HepG2 (cell line): ENCODE data around the gene OPTN. TPM values are rescaled to one million over a fixed set of nuclear protein-coding genes. Genes with fewer than 3 reads are reported as not detected.

Source experiments
- ATAC-seq: fragments of 200-7000 bp; cut with Tn5 transposase; 3 replicates; pipeline ENCODE4 v1.9.1; 2020; ENCODE audit warnings: mild to moderate bottlenecking, moderate library complexity
- BruUV-seq: library from RNA; stranded (reverse); fragments of 400-500 nt; replicated peaks from 2 replicates; lab custom pipeline; 2021; lab: Mats Ljungman, UMichigan
- CTCF ChIA-PET: fragments of 300-600 bp; formaldehyde crosslinking; extraction: SDS; loops from one replicate; lab custom pipeline; 2021; ENCODE audit warnings: low total read pairs, inconsistent platforms, low intra/inter-chr PET ratio; lab: Yijun Ruan, JAX
- POLR2A ChIA-PET: fragments of 350-600 bp; sonication (Branson Sonifier 250); formaldehyde crosslinking; loops from one replicate; lab custom pipeline; 2020; ENCODE audit warnings: antibody characterized with exemption, inconsistent platforms; lab: Yijun Ruan, JAX
- DNase-seq: peaks from one replicate; pipeline ENCODE4 v3.0.0-alpha.2; 2015; ENCODE audit warnings: low spot score
- FAIRE-seq: peaks from 3 replicates; lab custom pipeline; 2011; peaks lifted over from hg19 to GRCh38; lab: Jason Lieb, UNC
- H2AFZ ChIP-seq: one replicate; pipeline ENCODE4 v1.6.1; 2011; ENCODE audit warnings: low read length, inconsistent platforms
- H3K27ac ChIP-seq: fragments of 300-600 bp; 3 replicates; pipeline ENCODE4 v1.8.0; 2011; ENCODE audit warnings: mixed run types, mild to moderate bottlenecking, mixed read lengths, low read length, inconsistent platforms; ENCODE audit not compliant: insufficient read depth; ENCODE audit errors: extremely low read length
- H3K27me3 ChIP-seq, 2 experiments: fragments of 200-600 bp in 1 of 2; 2 replicates in 1 of 2; 3 replicates in 1 of 2; pipeline versions ENCODE4 v1.6.0 to v1.8.0; 2011; ENCODE audit warnings: low read length in 2 of 2, mild to moderate bottlenecking in 2 of 2, moderate library complexity in 2 of 2, inconsistent platforms in 1 of 2; ENCODE audit not compliant: insufficient read depth in 2 of 2, control insufficient read depth in 1 of 2
- H3K36me3 ChIP-seq, 2 experiments: fragments of 200-600 bp in 1 of 2; replicated peaks in 1 of 2; 2 replicates in 1 of 2; 3 replicates in 1 of 2; pipeline versions ENCODE4 v1.5.1 to v1.8.0; 2011; ENCODE audit warnings: low read length in 2 of 2, inconsistent platforms in 1 of 2; ENCODE audit not compliant: insufficient read depth in 2 of 2, control insufficient read depth in 1 of 2
- H3K4me1 ChIP-seq: 2 replicates; pipeline ENCODE4 v1.5.1; 2012; ENCODE audit warnings: low read length, inconsistent platforms; ENCODE audit not compliant: insufficient read depth
- H3K4me2 ChIP-seq: 2 replicates; pipeline ENCODE4 v1.6.0; 2011; ENCODE audit warnings: low read depth, low read length, inconsistent platforms
- H3K4me3 ChIP-seq, 3 experiments: fragments of 200-600 bp in 1 of 3; sonication (generic), shearing (Covaris generic) in 1 of 3; replicated peaks in 1 of 3; 2 replicates each; pipeline ENCODE4 v1.5.1; 2011 to 2016; ENCODE audit warnings: low read length in 3 of 3, inconsistent platforms in 2 of 3, low read depth in 2 of 3, mild to moderate bottlenecking in 2 of 3, control low read depth in 1 of 3, mixed read lengths in 1 of 3; ENCODE audit not compliant: insufficient read depth in 1 of 3
- H3K79me2 ChIP-seq: one replicate; pipeline ENCODE4 v1.6.1; 2011; ENCODE audit warnings: low read length, inconsistent platforms; ENCODE audit not compliant: insufficient read depth
- H3K9ac ChIP-seq: 2 replicates; pipeline ENCODE4 v1.6.0; 2011; ENCODE audit warnings: mild to moderate bottlenecking, low read depth, low read length, inconsistent platforms; ENCODE audit not compliant: insufficient read depth
- H3K9me3 ChIP-seq: 2 replicates; pipeline ENCODE4 v1.5.1; 2012; ENCODE audit warnings: mild to moderate bottlenecking, low read length
- H4K20me1 ChIP-seq: 2 replicates; pipeline ENCODE4 v1.6.0; 2011; ENCODE audit warnings: inconsistent platforms, mild to moderate bottlenecking, low read length, moderate library complexity; ENCODE audit not compliant: insufficient read depth
- CBX5 ChIP-seq: sonication (generic); formaldehyde crosslinking; IDR thresholded peaks from 2 replicates; pipeline ENCODE4 v1.4.0; 2020; ENCODE audit warnings: missing genetic modification reagents, borderline replicate concordance
- MXI1 ChIP-seq: IDR thresholded peaks from 3 replicates; pipeline ENCODE4 v1.6.1; 2012; ENCODE audit warnings: low read depth, low read length, inconsistent platforms, borderline replicate concordance
- RCOR2 ChIP-seq: IDR thresholded peaks from 2 replicates; pipeline ENCODE4 v1.6.1; 2016; ENCODE audit warnings: missing biosample characterization, missing genetic modification reagents
- SRF ChIP-seq: IDR thresholded peaks from 2 replicates; pipeline ENCODE4 v1.6.1; 2011; ENCODE audit warnings: mild to moderate bottlenecking, low read depth, low read length, moderate library complexity
- ZMYM2 ChIP-seq: sonication (generic); formaldehyde crosslinking; IDR thresholded peaks from 2 replicates; pipeline ENCODE4 v1.8.0; 2022; ENCODE audit warnings: mild to moderate bottlenecking, missing genetic modification reagents
- ZNF619 ChIP-seq: sonication (generic); formaldehyde crosslinking; IDR thresholded peaks from 2 replicates; pipeline ENCODE4 v1.4.0; 2020; ENCODE audit warnings: mild to moderate bottlenecking, missing genetic modification reagents
- ZSCAN12 ChIP-seq: sonication (generic); formaldehyde crosslinking; IDR thresholded peaks from 2 replicates; pipeline ENCODE4 v1.9.0; 2021; ENCODE audit warnings: mild to moderate bottlenecking, missing genetic modification reagents
- WGBS: methylation state at CpG from one replicate; pipeline ENCODE4 v1.1.6; 2017; ENCODE audit warnings: low lambda C conversion rate; 5-methylcytosine and 5-hydroxymethylcytosine counted together
- in situ Hi-C: cut with HindIII; loops from 2 replicates; pipeline ENCODE4 v1.10.0; 2017; ENCODE audit warnings: low pct_unique_long_range_greater_than_20kb; ENCODE audit not compliant: extremely low pct_ligation_motif_present
- intact Hi-C: fragments of 100-400 bp; cut with micrococcal nuclease; formaldehyde crosslinking; loops from one replicate; pipeline ENCODE4 v1.10.0; 2022; ENCODE audit not compliant: unreplicated experiment
- polyA plus RNA-seq, 8 experiments: library from polyadenylated mRNA; depleted of rRNA in 3 of 8; stranded (reverse) in 7 of 8; unstranded in 1 of 8; fragments of >200 nt; fragmentation: Illumina TruSeq in 4 of 8; extraction: Trizol in 4 of 8; gene quantifications; 2 replicates each; pipeline versions ENCODE4 v1.2.1 to v1.2.3, GENCODE V29; 2011 to 2016; ENCODE audit warnings: low read depth in 4 of 8, missing spikeins in 1 of 8, mixed read lengths in 1 of 8; ENCODE audit not compliant: insufficient read depth in 1 of 8
- total RNA-seq, 5 experiments: library from RNA; depleted of rRNA; stranded (reverse); fragments of >200 nt; fragmentation: Illumina TruSeq; extraction: Trizol; gene quantifications; 2 replicates each; pipeline ENCODE4 v1.2.3, GENCODE V29; 2016; ENCODE audit warnings: low read depth in 1 of 5

The OPTN gene
- total and polyA plus RNA-seq, 2 of the 13 experiments (the other 11 are each of a cell fraction or from before 2014, with no cell fraction given): 13.4 to 46.6 TPM

- TF ChIP-seq SRF: no peak
- TF ChIP-seq ZMYM2 (CRISPR knock-in tag): no peak
Observed at GRCh38 chr10:13074563-13075451, 25.2 kb upstream of the OPTN start (continued).

DNA sequence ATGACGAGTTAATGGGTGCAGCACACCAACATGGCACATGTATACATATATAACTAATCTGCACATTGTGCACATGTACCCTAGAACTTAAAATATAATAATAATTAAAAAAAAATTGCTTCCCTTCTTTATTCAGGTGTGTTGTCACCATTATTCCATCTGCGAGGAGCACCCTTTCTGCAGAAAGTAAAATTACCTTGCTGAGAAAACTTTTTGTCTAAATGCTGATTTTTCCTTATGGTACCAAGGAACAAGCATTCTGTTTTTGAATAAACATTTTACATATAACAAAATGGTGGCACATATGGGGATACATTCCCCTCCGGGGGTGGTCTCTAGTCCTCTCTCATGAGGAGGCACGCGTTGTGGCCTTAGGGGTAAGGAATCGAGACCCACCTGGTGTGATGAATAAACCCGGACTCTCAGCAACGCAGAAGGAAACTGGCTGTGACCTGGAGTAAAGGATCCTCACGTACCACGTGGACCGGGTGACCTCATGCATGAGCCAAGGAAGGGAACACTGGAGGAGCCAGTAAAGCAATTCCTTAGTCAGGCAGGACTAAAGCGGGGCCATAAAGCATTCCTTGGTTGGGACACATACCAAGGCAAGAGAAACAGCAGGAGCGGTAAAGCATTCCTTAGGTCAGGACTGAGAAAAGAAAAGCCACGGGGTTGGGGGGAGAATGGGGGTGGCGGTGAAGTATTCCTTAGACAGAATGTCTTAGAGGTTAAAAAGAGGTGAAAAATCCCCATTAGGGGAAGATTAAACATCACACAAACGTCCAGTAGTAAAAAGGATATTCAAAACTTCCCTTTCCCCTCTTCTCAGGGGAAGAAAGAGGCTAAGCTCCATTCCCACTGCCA lies 20.8 kb upstream of the OPTN start:
- Histone ChIP-seq H3K36me3 (no peaks in the 10 kb centered on the region), H3K27ac (no peak overlapping the region), H3K4me2 (no peak overlapping the region), H3K79me2 (no peaks in the 10 kb centered on the region), H3K9ac (no peak overlapping the region), H2AFZ (no peak overlapping the region), H3K27me3 (no peaks in the 10 kb centered on the region; a peak in 1 of 5 replicates), H3K9me3 (peaks cover 14% of the 10 kb centered on the region), H4K20me1 (no peaks in the 10 kb centered on the region), H3K4me3 (no peak overlapping the region), H3K4me1 (peaks cover 13% of the 10 kb centered on the region; the same call in 1 of the 2 replicates)
- ChIA-PET CTCF (no interaction called here), POLR2A (no interaction called here)
- ATAC-seq: no peak
- no peak for TF ChIP-seq ZSCAN12 (CRISPR knock-in tag)
- TF ChIP-seq RCOR2 (CRISPR knock-in tag): no peak
- no peak for TF ChIP-seq MXI1
- no peak for TF ChIP-seq CBX5 (CRISPR knock-in tag)
- TF ChIP-seq ZNF619 (CRISPR knock-in tag): no peak
- intact Hi-C loops (no loop called here), in situ Hi-C loops (loop anchor here (10.0 kb wide), 1 partner anchor 364 kb away; no protein-coding TSS in a partner anchor)
- BruUV-seq: no TSS peak
- no peak for DNase-seq
- no peak for FAIRE-seq
- 52% methylated on average over 16 of the region's 16 CpGs for WGBS
